GM18858 (cell line): ENCODE measurements around the gene ADCY9.
"Not testable (repeated sequence)": the region's sequence is repeated elsewhere in the genome, so short reads cannot be mapped to it uniquely, and the experiment has no call there.

ENCODE experiments used
- ATAC-seq: cut with Tn5 transposase; IDR thresholded peaks from one replicate; pipeline ENCODE4 v1.9.1; 2021; ENCODE audit not compliant: unreplicated experiment

Gene ADCY9

GRCh38 chr16:3959148-3959547 is 157.1 kb downstream of the ADCY9 start:
- ATAC-seq = no peak

- ATAC-seq = no peak
Measured at GRCh38 chr16:3957344-3957980, 158.8 kb downstream of the ADCY9 start.

- no peak for ATAC-seq
Measured at GRCh38 chr16:3954411-3954921, 161.8 kb downstream of the ADCY9 start.

GRCh38 chr16:3953728-3954410 is 162.4 kb downstream of the ADCY9 start:
- ATAC-seq = no peak

GRCh38 chr16:3952737-3953131 is 163.5 kb downstream of the ADCY9 start:
- no peak for ATAC-seq

- ATAC-seq = no peak
Measured at GRCh38 chr16:3951861-3952736, 164.1 kb downstream of the ADCY9 start.

GRCh38 chr16:3951380-3951779 is 164.9 kb downstream of the ADCY9 start:
- not testable (repeated sequence) for ATAC-seq

- ATAC-seq = no peak
Measured at GRCh38 chr16:3950343-3951193, 165.7 kb downstream of the ADCY9 start.

- ATAC-seq = no peak
Measured at GRCh38 chr16:3949946-3950342, 166.3 kb downstream of the ADCY9 start.

- no peak for ATAC-seq
Measured at GRCh38 chr16:3949287-3949686, 167.0 kb downstream of the ADCY9 start.

GRCh38 chr16:3948378-3948995 is 167.8 kb downstream of the ADCY9 start:
- ATAC-seq = no peak

GRCh38 chr16:3946604-3947180 is 169.6 kb downstream of the ADCY9 start:
- no peak for ATAC-seq

GRCh38 chr16:3945751-3946603 is 170.3 kb downstream of the ADCY9 start:
- no peak for ATAC-seq

- ATAC-seq = not testable (repeated sequence)
Measured at GRCh38 chr16:3944457-3944856, 171.8 kb downstream of the ADCY9 start.

GRCh38 chr16:3942146-3942545 is 174.1 kb downstream of the ADCY9 start:
- not testable (repeated sequence) for ATAC-seq

- no peak for ATAC-seq
Measured at GRCh38 chr16:3938843-3939624, 177.2 kb downstream of the ADCY9 start.

GRCh38 chr16:3938471-3938842 is 177.8 kb downstream of the ADCY9 start:
- no peak for ATAC-seq
